HG03196 (cell line): Measurements from ENCODE around the gene NOB1.

Source experiments
- ATAC-seq: cut with Tn5 transposase; IDR thresholded peaks from one replicate; pipeline ENCODE4 v1.9.1; 2021; ENCODE audit not compliant: unreplicated experiment

NOB1 gene

GRCh38 chr16:69721441-69721957 is 33.2 kb downstream of the NOB1 start:
- no peak for ATAC-seq

- no peak for ATAC-seq
These were observed 33.8 kb downstream of the NOB1 start for GRCh38 chr16:69720822-69721430.

DNA sequence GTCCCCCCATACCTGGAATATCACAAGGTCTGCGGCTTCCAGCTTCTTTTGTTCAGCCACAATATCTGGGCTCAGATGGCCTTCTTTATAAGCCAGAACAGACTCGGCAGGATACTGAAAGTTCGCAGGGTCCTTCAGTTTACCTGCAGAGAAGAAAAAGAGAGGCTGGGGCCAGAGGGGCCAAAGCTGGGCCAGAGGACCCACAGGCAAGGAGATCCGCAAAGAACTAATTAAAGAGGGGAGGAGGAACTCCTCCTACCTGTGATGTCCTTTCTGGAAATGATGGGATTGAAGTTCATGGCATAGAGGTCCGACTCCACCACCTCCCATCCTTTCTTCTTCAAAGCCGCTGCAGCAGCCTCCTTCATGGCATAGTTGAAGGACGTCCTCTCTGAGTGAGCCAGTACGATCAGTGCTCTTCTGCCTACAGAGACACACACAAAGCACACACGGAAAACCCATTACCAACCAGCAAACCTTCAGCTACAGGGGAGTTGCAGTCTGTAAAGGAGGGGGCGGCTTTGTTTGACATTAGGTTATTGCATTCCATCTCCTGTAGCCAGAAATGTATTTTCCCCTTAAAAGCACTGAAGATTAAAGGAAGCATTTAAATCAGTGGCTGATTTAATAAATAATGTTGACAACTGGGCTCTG is 36.5 kb downstream of the NOB1 start:
- ATAC-seq, result no peak

DNA sequence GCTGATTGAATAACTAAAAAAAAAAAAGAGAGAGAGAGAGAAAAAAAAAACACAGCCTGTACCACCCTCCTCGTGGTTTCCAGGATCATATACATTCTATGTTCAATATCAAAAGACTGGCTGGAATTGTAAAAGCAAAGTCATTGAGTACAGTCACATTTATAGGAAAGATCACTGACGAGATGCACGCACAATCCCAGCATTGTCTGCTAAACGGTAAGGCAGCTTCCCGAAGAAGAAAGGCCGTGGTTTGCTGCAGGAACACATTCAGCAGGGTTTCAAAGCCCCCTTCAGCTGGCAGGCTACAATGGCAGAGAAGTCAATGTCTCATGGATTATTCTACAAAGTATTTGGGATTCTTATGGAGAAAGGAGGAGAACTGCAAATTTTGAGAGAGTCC is 37.7 kb downstream of the NOB1 start:
- no peak for ATAC-seq

- ATAC-seq, result no peak
These were observed 41.7 kb downstream of the NOB1 start for GRCh38 chr16:69712914-69713581.

- no peak for ATAC-seq
These were observed 42.4 kb downstream of the NOB1 start for GRCh38 chr16:69712277-69712676.

GRCh38 chr16:69711115-69711740 is 43.5 kb downstream of the NOB1 start:
- ATAC-seq, result no peak

GRCh38 chr16:69709456-69710084 is 45.2 kb downstream of the NOB1 start:
- no peak for ATAC-seq

- no peak for ATAC-seq
These were observed 46.6 kb downstream of the NOB1 start for GRCh38 chr16:69707920-69708683.

DNA sequence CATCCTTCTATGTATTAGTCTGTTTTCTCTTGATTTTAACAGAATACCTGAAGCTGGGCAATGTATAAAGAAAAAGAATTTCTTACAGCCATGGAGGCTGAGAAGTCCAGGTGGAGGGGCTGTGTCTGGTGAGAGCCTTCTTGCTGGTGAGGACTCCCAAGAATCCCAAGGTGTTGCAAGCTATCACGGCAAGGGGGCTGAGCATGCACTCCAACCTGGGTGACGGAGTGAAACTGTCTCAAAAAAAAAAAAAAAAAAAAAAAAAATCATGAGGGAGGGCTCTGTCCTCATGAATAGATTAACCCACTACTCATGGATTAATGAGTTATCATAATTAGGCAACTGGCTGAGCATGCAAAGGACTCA is 47.8 kb downstream of the NOB1 start:
- no peak for ATAC-seq

DNA sequence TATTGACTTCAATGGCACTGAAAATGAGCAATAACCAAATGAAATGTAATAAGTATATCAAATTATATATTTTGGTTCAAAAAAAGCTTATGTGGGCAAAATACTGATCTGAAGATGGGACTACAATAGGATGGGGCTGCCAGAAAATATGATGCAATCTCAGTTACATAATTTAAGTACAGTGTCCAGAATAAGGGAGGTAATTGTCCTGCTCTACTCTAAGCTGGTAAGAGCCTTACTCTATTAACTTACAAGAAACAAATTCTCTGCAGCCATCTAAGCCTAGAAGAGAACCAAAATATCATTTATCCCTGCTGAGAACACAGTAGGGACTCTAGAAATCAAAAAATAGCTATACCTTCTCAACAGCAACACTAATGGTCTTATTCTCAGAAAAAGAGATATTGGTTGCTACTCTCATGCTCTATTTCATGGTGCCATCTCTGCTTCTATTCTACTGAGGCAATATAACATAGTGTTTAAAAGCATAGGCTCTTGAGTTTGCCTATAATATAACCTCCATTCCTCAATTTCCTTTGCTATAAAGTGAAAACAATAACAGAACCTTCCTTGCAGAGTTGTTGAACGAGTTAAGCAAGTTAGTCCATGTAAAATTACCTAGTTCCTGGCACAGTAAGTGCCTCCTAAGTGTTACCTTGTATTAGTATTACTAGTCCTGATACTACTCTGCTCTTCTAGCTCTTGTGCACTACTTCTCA is 48.3 kb downstream of the NOB1 start:
- no peak for ATAC-seq

DNA sequence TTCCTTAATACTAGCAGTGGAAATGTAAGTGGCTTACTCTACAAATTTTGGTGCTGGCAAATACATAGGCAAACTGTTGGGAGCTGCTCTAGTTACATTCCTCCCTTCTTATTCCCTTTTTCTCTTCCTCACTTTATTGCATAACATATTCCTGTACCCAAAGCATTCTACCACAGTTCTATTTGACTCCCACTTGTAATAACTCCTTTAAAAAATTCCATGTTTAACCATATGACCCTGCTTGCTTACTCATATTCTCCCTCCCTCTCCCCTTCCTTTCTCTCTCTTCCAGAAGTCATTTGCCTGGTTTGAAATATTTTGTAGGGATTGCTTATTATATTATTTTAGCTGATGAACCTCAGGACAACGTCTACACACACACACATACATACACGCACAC is 51.1 kb downstream of the NOB1 start:
- ATAC-seq, result no peak

DNA sequence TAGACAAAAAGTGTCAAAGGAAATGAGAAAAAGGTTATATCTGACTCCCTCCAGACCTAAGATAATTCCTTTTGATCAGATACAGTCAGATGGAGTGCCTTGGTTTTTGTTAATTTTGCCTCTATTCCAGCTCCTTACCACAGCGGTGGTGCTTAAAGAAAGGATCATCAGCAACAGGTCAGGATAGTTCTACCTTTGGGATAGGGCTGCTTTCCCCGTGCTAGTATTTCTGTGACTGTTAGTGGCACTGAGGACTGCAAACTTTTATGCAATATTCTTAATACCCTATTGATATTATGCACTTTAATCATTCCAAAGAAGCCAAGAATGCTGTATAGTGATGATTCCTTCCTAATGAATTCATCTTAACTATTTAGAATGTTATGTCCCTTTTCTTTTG is 52.9 kb downstream of the NOB1 start:
- ATAC-seq, result no peak

DNA sequence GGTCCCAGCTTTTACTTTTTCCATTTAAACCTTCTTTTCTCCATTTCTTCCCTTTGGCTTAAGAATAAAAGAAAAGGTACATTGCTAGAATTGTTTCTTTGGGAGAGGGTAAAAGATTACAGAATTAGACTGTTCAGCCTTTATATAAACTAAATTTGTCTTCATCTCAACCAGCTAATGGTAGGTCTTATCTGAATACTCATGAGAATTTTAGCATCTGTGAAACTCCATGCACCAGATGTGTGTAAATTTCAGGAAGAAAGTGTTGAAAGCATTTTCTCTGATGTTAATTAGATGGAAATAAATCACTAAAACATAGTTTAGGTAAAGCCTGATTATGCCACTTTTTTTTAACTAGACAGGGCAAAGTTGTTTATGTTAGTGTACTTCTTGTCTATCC is 53.3 kb downstream of the NOB1 start:
- no peak for ATAC-seq

- no peak for ATAC-seq
These were observed 54.8 kb downstream of the NOB1 start for GRCh38 chr16:69699915-69700314.

DNA sequence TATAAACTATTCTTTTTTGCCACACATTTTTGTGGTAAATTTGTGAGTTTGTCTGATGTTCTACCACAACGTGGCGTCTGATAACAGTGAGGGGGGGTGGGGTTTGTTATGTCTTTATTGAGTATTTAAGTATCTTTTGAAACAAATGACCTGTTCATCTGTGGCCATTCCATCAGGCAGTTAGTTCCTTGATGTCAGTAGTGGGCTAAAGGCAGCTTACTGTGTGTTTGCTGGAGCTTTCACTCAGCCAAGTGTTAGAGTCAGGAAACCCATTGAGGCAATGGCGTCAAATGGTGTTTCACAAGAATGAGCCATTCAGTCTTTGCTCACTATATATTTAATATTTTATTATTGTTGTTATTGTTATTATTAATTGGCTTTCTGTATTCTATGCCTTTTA is 56.3 kb downstream of the NOB1 start:
- ATAC-seq, result no peak

DNA sequence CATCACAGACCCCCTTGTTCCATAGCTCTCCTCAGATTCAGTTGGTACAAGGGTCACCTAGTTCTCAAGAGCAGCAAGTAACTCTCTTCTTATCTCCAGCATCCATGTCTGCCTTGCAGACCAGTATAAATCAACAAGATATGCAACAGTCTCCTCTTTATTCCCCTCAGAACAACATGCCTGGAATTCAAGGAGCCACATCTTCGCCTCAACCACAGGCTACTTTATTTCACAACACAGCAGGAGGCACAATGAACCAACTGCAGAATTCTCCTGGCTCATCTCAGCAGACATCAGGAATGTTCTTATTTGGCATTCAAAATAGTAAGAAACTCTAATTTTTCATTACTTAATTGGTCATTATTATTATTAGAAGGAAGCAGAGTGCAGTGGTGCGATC is 60.8 kb downstream of the NOB1 start:
- ATAC-seq, result no peak

DNA sequence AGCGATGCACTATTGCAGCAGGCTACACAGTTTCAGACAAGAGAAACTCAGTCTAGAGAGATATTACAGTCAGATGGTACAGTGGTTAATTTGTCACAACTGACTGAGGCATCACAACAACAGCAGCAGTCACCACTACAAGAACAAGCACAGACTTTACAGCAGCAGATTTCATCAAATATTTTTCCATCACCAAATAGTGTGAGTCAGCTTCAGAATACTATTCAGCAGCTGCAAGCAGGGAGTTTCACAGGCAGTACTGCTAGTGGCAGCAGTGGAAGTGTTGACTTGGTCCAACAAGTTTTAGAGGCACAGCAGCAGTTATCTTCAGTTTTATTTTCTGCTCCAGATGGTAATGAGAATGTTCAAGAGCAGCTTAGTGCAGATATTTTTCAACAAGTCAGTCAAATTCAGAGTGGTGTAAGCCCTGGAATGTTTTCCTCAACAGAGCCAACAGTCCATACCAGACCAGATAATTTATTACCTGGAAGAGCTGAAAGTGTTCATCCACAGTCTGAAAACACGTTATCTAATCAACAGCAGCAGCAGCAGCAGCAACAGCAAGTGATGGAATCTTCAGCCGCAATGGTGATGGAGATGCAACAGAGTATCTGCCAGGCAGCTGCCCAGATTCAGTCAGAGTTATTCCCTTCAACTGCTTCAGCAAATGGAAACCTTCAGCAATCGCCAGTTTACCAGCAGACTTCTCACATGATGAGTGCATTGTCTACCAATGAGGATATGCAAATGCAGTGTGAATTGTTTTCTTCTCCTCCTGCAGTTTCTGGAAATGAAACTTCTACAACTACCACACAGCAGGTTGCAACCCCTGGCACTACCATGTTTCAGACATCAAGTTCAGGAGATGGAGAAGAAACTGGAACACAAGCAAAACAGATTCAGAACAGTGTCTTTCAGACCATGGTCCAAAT is 62.5 kb downstream of the NOB1 start:
- ATAC-seq, result no peak
